D721Med (cell line): ENCODE results near the gene EIF3D.

ENCODE experiments used
- DNase-seq: peaks from one replicate; pipeline ENCODE4 v3.0.0; 2011; ENCODE audit warnings: low spot score; ENCODE audit not compliant: insufficient read length
- FAIRE-seq: peaks from 2 replicates; lab custom pipeline; 2011; peaks lifted over from hg19 to GRCh38; lab: Jason Lieb, UNC
- CTCF ChIP-seq: IDR thresholded peaks from 2 replicates; pipeline ENCODE4 v1.5.1; 2012; ENCODE audit warnings: mild to moderate bottlenecking, control low read depth; ENCODE audit not compliant: insufficient read depth; ENCODE audit errors: missing control alignments

The EIF3D gene

GRCh38 chr22:36569999-36570398 is 41.0 kb upstream of the EIF3D start:
- FAIRE-seq (no peak), DNase-seq (no peak)

GRCh38 chr22:36568846-36569245 is 39.9 kb upstream of the EIF3D start:
- TF ChIP-seq CTCF, result no peak
- DNase-seq (no peak), FAIRE-seq (no peak)

More at GRCh38 chr22:36569999-36570398, 41.0 kb upstream of the EIF3D start:
- TF ChIP-seq CTCF, result peak; percentile 49

DNA sequence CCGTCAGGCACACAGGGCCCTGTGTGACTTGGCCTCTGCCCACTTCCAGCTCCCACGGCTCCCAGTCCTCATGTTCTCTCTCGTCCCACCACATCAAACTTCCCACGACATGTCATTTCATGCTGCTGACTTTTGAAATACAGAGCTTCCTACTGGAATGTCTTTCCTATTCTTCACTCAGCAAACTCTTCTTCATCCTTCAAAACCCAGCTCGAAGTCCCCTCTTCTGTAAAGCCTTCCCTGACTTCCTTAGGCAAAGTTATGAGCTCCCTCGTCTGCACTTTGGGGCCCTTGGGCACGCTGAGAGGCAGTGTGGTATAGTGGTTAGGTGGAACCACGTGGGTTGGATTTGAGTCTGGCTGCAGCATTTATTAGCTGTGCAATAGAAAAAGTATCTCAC is 37.8 kb upstream of the EIF3D start:
- no peak for TF ChIP-seq CTCF
- FAIRE-seq (no peak), DNase-seq (no peak)

GRCh38 chr22:36565686-36566085 is 36.7 kb upstream of the EIF3D start:
- TF ChIP-seq CTCF, result no peak
- DNase-seq (no peak), FAIRE-seq (no peak)

- no peak for FAIRE-seq
- no peak for TF ChIP-seq CTCF
- no peak for DNase-seq
Observed at GRCh38 chr22:36565159-36565507, 36.2 kb upstream of the EIF3D start.

- TF ChIP-seq CTCF, result no peak
- DNase-seq (no peak), FAIRE-seq (no peak)
Observed at GRCh38 chr22:36564422-36565158, 35.6 kb upstream of the EIF3D start.

DNA sequence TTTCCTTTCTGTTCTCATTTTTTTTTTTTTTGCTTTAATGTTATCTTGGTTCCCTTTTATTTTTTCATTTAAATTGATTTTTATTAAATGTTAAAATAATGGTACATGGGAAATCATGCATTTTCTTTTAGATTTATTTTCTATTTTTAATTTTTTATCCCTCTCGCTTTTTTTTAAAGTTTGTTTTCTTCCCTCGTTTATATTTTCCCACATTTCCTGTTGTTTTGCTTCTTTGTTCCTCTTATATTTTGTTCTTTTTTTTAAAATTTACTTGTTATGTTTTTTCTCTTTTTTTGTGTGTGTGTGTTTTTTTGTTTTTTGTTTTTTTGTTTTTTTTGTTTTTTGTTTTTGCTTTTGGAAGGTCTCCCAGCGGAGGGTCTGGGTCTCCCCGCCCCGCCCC is 34.9 kb upstream of the EIF3D start:
- TF ChIP-seq CTCF, result no peak
- FAIRE-seq (no peak), DNase-seq (no peak)
